ENCODE results near the gene BTBD2. TPM values are rescaled to one million over a fixed set of nuclear protein-coding genes. Genes with fewer than 3 reads are reported as not detected.

BTBD2 gene
- total and polyA plus RNA-seq, 2 experiments from 2014 or later = 23.8 to 130 TPM

DNA sequence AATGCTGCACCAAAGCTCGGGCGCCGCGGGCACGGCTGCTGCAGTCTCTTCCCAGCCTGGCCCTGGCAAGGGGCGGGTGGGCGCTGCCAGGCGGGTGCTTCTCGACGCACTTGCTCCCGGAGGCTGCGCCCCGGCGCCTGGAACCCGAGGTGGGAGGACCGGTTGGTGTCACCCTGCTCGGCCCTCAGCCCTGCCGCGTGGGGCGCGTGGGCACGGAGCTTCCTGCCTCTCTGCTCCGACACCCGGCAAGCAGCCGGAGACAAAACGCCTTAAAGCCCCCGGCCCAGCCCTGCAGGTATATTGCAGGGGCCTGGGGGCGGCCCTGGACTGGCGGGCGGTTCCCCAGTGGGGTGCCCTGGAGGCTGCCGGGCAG lies 34.7 kb downstream of the BTBD2 start:
- Histone ChIP-seq H3K79me2 (replicated peaks; ENCODE audit: insufficient read depth) (peaks cover 11% of the 10 kb centered on the region), H2AFZ (no peak overlapping the region), H3K4me3 (no peak overlapping the region), H3K9me2 (ENCODE audit: insufficient read depth) (no peaks in the 10 kb centered on the region), H3K4me2 (no peak overlapping the region), H3K4me1 (ENCODE audit: insufficient read depth) (no peaks in the 10 kb centered on the region), H3K27me3 (ENCODE audit: insufficient read depth) (no peaks in the 10 kb centered on the region), H3K36me3 (ENCODE audit: insufficient read depth) (no peaks in the 10 kb centered on the region), H3K27ac (ENCODE audit: low read depth) (no peak overlapping the region), H4K20me1 (replicated peaks; ENCODE audit: insufficient read depth) (no peaks in the 10 kb centered on the region; the same call in none of the 2 replicates), H3F3A (replicated peaks; ENCODE audit: low read depth) (peaks cover 15% of the 10 kb centered on the region; the same call in 1 of the 2 replicates)
- DNase-seq (ENCODE audit: low spot score) (no peak), ATAC-seq (no peak)
- Mint-ChIP-seq H3K4me3 (no peak overlapping the region), H3K9me3 (no peaks in the 10 kb centered on the region), H3K4me1 (no peaks in the 10 kb centered on the region), H3K27me3 (ENCODE audit: insufficient read depth, low read depth, poor library complexity) (peaks cover 5% of the 10 kb centered on the region), H3K36me3 (ENCODE audit: low read depth) (peaks cover 37% of the 10 kb centered on the region), H3K27ac (no peak overlapping the region)
- no peak for TF ChIP-seq CREB1 (CRISPR knock-in tag; IDR thresholded peaks at IDR 0.05; ENCODE audit: low read depth)

DNA sequence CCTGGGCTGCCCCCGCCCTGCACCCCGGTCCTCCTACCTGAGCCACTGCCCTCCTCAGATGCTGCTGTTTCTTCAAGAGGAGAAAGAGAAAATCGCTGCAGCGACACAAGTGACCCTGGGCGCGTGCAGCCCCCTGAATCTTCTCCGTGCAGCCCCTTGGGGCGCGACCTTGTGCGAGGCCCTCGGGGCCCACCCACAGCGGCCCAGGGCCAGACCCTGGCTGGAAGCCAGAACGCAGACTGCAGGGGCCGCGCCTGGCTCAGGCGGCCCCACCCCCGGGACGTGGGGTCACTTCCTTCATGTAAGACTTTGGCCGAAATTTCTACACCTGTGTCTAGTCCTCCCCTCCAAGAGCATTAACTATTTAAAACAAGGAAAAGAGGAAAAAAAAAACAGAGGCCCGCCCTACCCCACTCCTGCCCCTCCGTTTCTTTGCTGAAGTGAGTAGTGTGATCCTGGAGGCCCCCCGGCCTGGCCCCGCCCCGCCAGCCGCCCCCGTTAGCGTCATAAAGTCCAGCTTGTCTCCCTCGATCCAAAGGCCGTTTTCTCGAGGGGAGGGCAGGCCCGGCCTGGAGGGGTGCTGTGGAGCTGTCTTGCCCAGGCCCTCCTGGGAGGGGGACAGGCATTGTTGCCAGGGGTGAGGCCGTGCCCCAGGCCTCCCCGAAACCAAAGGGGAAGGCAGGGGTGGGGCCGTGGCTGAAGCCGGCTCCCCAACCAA lies 35.3 kb downstream of the BTBD2 start:
- Histone ChIP-seq H3K4me2 (no peak overlapping the region), H3K27me3 (ENCODE audit: insufficient read depth) (no peaks in the 10 kb centered on the region), H3K4me3 (no peak overlapping the region), H2AFZ (no peak overlapping the region), H3F3A (replicated peaks; ENCODE audit: low read depth) (peaks cover 10% of the 10 kb centered on the region; the same call in 1 of the 2 replicates), H3K9me2 (ENCODE audit: insufficient read depth) (no peaks in the 10 kb centered on the region), H3K4me1 (ENCODE audit: insufficient read depth) (no peaks in the 10 kb centered on the region), H3K36me3 (ENCODE audit: insufficient read depth) (no peaks in the 10 kb centered on the region), H3K79me2 (replicated peaks; ENCODE audit: insufficient read depth) (peaks cover 15% of the 10 kb centered on the region), H3K27ac (ENCODE audit: low read depth) (0 out of 2 replicates have a peak overlapping the region, but pooled peaks have one; percentile 32), H4K20me1 (replicated peaks; ENCODE audit: insufficient read depth) (no peaks in the 10 kb centered on the region; the same call in none of the 2 replicates)
- Mint-ChIP-seq H3K4me3 (no peak overlapping the region), H3K27me3 (ENCODE audit: insufficient read depth, low read depth, poor library complexity) (peaks cover 5% of the 10 kb centered on the region), H3K36me3 (ENCODE audit: low read depth) (peaks cover 39% of the 10 kb centered on the region), H3K27ac (no peak overlapping the region), H3K4me1 (no peaks in the 10 kb centered on the region), H3K9me3 (no peaks in the 10 kb centered on the region)
- ATAC-seq (no peak), DNase-seq (ENCODE audit: low spot score) (no peak)
- TF ChIP-seq, protein P1, sequence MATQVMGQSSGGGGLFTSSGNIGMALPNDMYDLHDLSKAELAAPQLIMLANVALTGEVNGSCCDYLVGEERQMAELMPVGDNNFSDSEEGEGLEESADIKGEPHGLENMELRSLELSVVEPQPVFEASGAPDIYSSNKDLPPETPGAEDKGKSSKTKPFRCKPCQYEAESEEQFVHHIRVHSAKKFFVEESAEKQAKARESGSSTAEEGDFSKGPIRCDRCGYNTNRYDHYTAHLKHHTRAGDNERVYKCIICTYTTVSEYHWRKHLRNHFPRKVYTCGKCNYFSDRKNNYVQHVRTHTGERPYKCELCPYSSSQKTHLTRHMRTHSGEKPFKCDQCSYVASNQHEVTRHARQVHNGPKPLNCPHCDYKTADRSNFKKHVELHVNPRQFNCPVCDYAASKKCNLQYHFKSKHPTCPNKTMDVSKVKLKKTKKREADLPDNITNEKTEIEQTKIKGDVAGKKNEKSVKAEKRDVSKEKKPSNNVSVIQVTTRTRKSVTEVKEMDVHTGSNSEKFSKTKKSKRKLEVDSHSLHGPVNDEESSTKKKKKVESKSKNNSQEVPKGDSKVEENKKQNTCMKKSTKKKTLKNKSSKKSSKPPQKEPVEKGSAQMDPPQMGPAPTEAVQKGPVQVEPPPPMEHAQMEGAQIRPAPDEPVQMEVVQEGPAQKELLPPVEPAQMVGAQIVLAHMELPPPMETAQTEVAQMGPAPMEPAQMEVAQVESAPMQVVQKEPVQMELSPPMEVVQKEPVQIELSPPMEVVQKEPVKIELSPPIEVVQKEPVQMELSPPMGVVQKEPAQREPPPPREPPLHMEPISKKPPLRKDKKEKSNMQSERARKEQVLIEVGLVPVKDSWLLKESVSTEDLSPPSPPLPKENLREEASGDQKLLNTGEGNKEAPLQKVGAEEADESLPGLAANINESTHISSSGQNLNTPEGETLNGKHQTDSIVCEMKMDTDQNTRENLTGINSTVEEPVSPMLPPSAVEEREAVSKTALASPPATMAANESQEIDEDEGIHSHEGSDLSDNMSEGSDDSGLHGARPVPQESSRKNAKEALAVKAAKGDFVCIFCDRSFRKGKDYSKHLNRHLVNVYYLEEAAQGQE (IDR thresholded peaks at IDR 0.05; ENCODE audit: unreplicated experiment) = no peak
- TF ChIP-seq ZNF331 (CRISPR knock-in tag; IDR thresholded peaks at IDR 0.05; ENCODE audit: low read depth) (no peak), EZH2 (IDR thresholded peaks at IDR 0.05; ENCODE audit: low read depth, unreplicated experiment) (no peak), STAT1 (IDR thresholded peaks at IDR 0.05; ENCODE audit: unreplicated experiment) (no peak), ZNF114 (CRISPR knock-in tag; IDR thresholded peaks at IDR 0.05) (no peak), EZH2phosphoT487 (IDR thresholded peaks at IDR 0.05; ENCODE audit: unreplicated experiment) (no peak), JUNB (IDR thresholded peaks at IDR 0.05; ENCODE audit: unreplicated experiment) (no peak)
- TF ChIP-seq, protein P2, sequence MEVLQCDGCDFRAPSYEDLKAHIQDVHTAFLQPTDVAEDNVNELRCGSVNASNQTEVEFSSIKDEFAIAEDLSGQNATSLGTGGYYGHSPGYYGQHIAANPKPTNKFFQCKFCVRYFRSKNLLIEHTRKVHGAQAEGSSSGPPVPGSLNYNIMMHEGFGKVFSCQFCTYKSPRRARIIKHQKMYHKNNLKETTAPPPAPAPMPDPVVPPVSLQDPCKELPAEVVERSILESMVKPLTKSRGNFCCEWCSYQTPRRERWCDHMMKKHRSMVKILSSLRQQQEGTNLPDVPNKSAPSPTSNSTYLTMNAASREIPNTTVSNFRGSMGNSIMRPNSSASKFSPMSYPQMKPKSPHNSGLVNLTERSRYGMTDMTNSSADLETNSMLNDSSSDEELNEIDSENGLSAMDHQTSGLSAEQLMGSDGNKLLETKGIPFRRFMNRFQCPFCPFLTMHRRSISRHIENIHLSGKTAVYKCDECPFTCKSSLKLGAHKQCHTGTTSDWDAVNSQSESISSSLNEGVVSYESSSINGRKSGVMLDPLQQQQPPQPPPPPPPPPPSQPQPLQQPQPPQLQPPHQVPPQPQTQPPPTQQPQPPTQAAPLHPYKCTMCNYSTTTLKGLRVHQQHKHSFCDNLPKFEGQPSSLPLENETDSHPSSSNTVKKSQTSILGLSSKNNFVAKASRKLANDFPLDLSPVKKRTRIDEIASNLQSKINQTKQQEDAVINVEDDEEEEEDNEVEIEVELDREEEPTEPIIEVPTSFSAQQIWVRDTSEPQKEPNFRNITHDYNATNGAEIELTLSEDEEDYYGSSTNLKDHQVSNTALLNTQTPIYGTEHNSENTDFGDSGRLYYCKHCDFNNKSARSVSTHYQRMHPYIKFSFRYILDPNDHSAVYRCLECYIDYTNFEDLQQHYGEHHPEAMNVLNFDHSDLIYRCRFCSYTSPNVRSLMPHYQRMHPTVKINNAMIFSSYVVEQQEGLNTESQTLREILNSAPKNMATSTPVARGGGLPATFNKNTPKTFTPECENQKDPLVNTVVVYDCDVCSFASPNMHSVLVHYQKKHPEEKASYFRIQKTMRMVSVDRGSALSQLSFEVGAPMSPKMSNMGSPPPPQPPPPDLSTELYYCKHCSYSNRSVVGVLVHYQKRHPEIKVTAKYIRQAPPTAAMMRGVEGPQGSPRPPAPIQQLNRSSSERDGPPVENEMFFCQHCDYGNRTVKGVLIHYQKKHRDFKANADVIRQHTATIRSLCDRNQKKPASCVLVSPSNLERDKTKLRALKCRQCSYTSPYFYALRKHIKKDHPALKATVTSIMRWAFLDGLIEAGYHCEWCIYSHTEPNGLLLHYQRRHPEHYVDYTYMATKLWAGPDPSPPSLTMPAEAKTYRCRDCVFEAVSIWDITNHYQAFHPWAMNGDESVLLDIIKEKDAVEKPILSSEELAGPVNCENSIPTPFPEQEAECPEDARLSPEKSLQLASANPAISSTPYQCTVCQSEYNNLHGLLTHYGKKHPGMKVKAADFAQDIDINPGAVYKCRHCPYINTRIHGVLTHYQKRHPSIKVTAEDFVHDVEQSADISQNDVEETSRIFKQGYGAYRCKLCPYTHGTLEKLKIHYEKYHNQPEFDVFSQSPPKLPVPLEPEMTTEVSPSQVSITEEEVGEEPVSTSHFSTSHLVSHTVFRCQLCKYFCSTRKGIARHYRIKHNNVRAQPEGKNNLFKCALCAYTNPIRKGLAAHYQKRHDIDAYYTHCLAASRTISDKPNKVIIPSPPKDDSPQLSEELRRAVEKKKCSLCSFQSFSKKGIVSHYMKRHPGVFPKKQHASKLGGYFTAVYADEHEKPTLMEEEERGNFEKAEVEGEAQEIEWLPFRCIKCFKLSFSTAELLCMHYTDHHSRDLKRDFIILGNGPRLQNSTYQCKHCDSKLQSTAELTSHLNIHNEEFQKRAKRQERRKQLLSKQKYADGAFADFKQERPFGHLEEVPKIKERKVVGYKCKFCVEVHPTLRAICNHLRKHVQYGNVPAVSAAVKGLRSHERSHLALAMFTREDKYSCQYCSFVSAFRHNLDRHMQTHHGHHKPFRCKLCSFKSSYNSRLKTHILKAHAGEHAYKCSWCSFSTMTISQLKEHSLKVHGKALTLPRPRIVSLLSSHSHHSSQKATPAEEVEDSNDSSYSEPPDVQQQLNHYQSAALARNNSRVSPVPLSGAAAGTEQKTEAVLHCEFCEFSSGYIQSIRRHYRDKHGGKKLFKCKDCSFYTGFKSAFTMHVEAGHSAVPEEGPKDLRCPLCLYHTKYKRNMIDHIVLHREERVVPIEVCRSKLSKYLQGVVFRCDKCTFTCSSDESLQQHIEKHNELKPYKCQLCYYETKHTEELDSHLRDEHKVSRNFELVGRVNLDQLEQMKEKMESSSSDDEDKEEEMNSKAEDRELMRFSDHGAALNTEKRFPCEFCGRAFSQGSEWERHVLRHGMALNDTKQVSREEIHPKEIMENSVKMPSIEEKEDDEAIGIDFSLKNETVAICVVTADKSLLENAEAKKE (CRISPR knock-in tag; IDR thresholded peaks at IDR 0.05) = no peak
- TF ChIP-seq, protein P3, sequence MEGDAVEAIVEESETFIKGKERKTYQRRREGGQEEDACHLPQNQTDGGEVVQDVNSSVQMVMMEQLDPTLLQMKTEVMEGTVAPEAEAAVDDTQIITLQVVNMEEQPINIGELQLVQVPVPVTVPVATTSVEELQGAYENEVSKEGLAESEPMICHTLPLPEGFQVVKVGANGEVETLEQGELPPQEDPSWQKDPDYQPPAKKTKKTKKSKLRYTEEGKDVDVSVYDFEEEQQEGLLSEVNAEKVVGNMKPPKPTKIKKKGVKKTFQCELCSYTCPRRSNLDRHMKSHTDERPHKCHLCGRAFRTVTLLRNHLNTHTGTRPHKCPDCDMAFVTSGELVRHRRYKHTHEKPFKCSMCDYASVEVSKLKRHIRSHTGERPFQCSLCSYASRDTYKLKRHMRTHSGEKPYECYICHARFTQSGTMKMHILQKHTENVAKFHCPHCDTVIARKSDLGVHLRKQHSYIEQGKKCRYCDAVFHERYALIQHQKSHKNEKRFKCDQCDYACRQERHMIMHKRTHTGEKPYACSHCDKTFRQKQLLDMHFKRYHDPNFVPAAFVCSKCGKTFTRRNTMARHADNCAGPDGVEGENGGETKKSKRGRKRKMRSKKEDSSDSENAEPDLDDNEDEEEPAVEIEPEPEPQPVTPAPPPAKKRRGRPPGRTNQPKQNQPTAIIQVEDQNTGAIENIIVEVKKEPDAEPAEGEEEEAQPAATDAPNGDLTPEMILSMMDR (conservative IDR thresholded peaks at IDR 0.05; ENCODE audit: low read depth in 2 of 2) = no peak
